GM12878 (cell line): Measurements from ENCODE around the gene UNCX. TPM values are rescaled to one million over a fixed set of nuclear protein-coding genes. Genes with fewer than 3 reads are reported as not detected.

Source experiments
- ATAC-seq: fragments of 200-7000 bp; cut with Tn5 transposase; 3 replicates; pipeline ENCODE4 v1.9.1; 2020; ENCODE audit warnings: mild to moderate bottlenecking, moderate library complexity
- BruUV-seq: library from RNA; stranded (reverse); fragments of 400-500 nt; replicated peaks from 2 replicates; lab custom pipeline; 2021; lab: Mats Ljungman, UMichigan
- CTCF ChIA-PET: fragments of 300-600 bp; sonication (Branson Sonifier 250); formaldehyde crosslinking; extraction: SDS; loops from one replicate; lab custom pipeline; 2021; ENCODE audit warnings: inconsistent platforms; lab: Yijun Ruan, JAX
- POLR2A ChIA-PET: fragments of 350-600 bp; formaldehyde crosslinking; extraction: SDS; loops from one replicate; lab custom pipeline; 2021; ENCODE audit warnings: inconsistent platforms; lab: Charles Lee
- RAD21 ChIA-PET: fragments of 300-600 bp; sonication (Branson Sonifier 250); formaldehyde crosslinking; loops from one replicate; lab custom pipeline; 2023; ENCODE audit warnings: antibody characterized with exemption; ENCODE audit not compliant: unreplicated experiment; lab: Charles Lee
- SMC1A ChIA-PET: fragments of 300-600 bp; sonication (Branson Sonifier 250); formaldehyde crosslinking; loops from one replicate; lab custom pipeline; 2023; ENCODE audit not compliant: unreplicated experiment, uncharacterized antibody; lab: Charles Lee
- DNase-seq: peaks from one replicate; pipeline ENCODE4 v3.0.0-alpha.2; 2011; ENCODE audit warnings: low read depth, low spot score
- FAIRE-seq: peaks from 3 replicates; lab custom pipeline; 2011; peaks lifted over from hg19 to GRCh38; lab: Jason Lieb, UNC
- H2AFZ ChIP-seq: 2 replicates; pipeline ENCODE4 v1.6.0; 2011; ENCODE audit warnings: low read depth, low read length, control low read depth; ENCODE audit not compliant: control insufficient read depth
- H3K27ac ChIP-seq: 2 replicates; pipeline ENCODE4 v1.5.1; 2011; ENCODE audit warnings: control low read depth; ENCODE audit not compliant: control insufficient read depth, insufficient read depth
- H3K27me3 ChIP-seq, 2 experiments: replicated peaks in 1 of 2; 2 replicates each; pipeline versions ENCODE4 v1.6.0 to v1.6.1; 2011; ENCODE audit warnings: low read length in 1 of 2; ENCODE audit not compliant: control insufficient read depth in 2 of 2, insufficient read depth in 2 of 2
- H3K36me3 ChIP-seq, 2 experiments: 2 replicates each; pipeline ENCODE4 v1.5.1; 2011; ENCODE audit warnings: low read length in 1 of 2; ENCODE audit not compliant: control insufficient read depth in 2 of 2, insufficient read depth in 2 of 2
- H3K4me1 ChIP-seq: 2 replicates; pipeline ENCODE4 v1.6.1; 2011; ENCODE audit warnings: mild to moderate bottlenecking, low read length, moderate library complexity, mixed read lengths; ENCODE audit not compliant: control insufficient read depth, insufficient read depth
- H3K4me2 ChIP-seq: 2 replicates; pipeline ENCODE4 v1.6.0; 2011; ENCODE audit warnings: control low read depth; ENCODE audit not compliant: control insufficient read depth, insufficient read depth
- H3K4me3 ChIP-seq: fragments of 200-600 bp; sonication (generic); 2 replicates; pipeline ENCODE4 v1.5.1; 2016
- H3K79me2 ChIP-seq: 2 replicates; pipeline ENCODE4 v1.6.0; 2011; ENCODE audit warnings: low read length; ENCODE audit not compliant: control insufficient read depth, insufficient read depth
- H3K9ac ChIP-seq: 2 replicates; pipeline ENCODE4 v1.8.0; 2011; ENCODE audit warnings: low read length, control low read depth, mixed read lengths; ENCODE audit not compliant: control insufficient read depth, insufficient read depth
- H3K9me3 ChIP-seq: replicated peaks from 3 replicates; pipeline ENCODE4 v1.5.1; 2011; ENCODE audit warnings: mild to moderate bottlenecking, low read length; ENCODE audit not compliant: control insufficient read depth, insufficient read depth
- H4K20me1 ChIP-seq: 2 replicates; pipeline ENCODE4 v1.6.0; 2011; ENCODE audit not compliant: control insufficient read depth, insufficient read depth
- CREB1 ChIP-seq: IDR thresholded peaks from 2 replicates; pipeline ENCODE4 v1.6.1; 2012; ENCODE audit warnings: low read depth, mild to moderate bottlenecking, inconsistent platforms
- HCFC1 ChIP-seq: fragments of 150-350 bp; IDR thresholded peaks from 2 replicates; pipeline ENCODE4 v1.6.1; 2014; ENCODE audit warnings: low read length
- HDAC6 ChIP-seq: fragments of 200-600 bp; sonication (generic); IDR thresholded peaks from one replicate; pipeline ENCODE4 v1.8.0; 2017; ENCODE audit warnings: antibody characterized with exemption; ENCODE audit not compliant: unreplicated experiment
- HSF1 ChIP-seq: fragments of 150-350 bp; IDR thresholded peaks from 2 replicates; pipeline ENCODE4 v1.6.1; 2014; ENCODE audit warnings: mild to moderate bottlenecking, low read depth, low read length
- MAX ChIP-seq: IDR thresholded peaks from 2 replicates; pipeline ENCODE4 v1.6.1; 2012; ENCODE audit warnings: low read depth, low read length, improper control_type of control experiment
- POLR2AphosphoS2 ChIP-seq: IDR thresholded peaks from 2 replicates; pipeline ENCODE4 v1.6.1; 2011; ENCODE audit warnings: low read depth, mild to moderate bottlenecking, low read length, improper control_type of control experiment, moderate library complexity
- POLR2AphosphoS5 ChIP-seq: IDR thresholded peaks from 2 replicates; pipeline ENCODE4 v1.6.1; 2011; ENCODE audit warnings: mild to moderate bottlenecking, low read length, inconsistent platforms
- SREBF1 ChIP-seq: IDR thresholded peaks from 2 replicates; pipeline ENCODE4 v1.6.1; 2012; ENCODE audit warnings: mild to moderate bottlenecking, low read length
- ZBTB33 ChIP-seq: fragments of 450-650 bp; IDR thresholded peaks from 2 replicates; pipeline ENCODE4 v1.6.1; 2017; ENCODE audit warnings: mild to moderate bottlenecking
- ZNF687 ChIP-seq: fragments of 450-650 bp; IDR thresholded peaks from 2 replicates; pipeline ENCODE4 v1.6.1; 2017; ENCODE audit warnings: mild to moderate bottlenecking, moderate library complexity
- WGBS: methylation state at CpG from one replicate; pipeline ENCODE4 v1.1.6; 2016; ENCODE audit warnings: low lambda C conversion rate; ENCODE audit not compliant: insufficient replicate concordance, insufficient coverage; ENCODE audit errors: missing lambda C conversion rate; 5-methylcytosine and 5-hydroxymethylcytosine counted together
- in situ Hi-C: fragments of 300-500 bp; cut with MboI; formaldehyde crosslinking; loops from 9 replicates; pipeline ENCODE4 v1.14.3; 2018; ENCODE audit warnings: mixed read lengths
- intact Hi-C: fragments of 100-400 bp; cut with micrococcal nuclease; formaldehyde crosslinking; loops from one replicate; pipeline ENCODE4 v1.14.2; 2022; ENCODE audit not compliant: unreplicated experiment
- polyA plus RNA-seq, 11 experiments: library from polyadenylated mRNA; depleted of rRNA in 4 of 11; unstranded in 6 of 11; stranded (reverse) in 5 of 11; fragments of >200 nt; fragmentation: Nextera tagmentation in 4 of 11; fragmentation: Illumina TruSeq in 1 of 11; extraction: Ambion mirVana in 4 of 11; extraction: Trizol in 1 of 11; gene quantifications; 1 replicate in 1 of 11; 2 replicates in 10 of 11; pipeline versions ENCODE4 v1.2.1 to v1.2.3, GENCODE V29; 2011 to 2016; ENCODE audit warnings: inconsistent platforms in 2 of 11, missing spikeins in 2 of 11, low read depth in 1 of 11
- total RNA-seq, 4 experiments: library from RNA; depleted of rRNA in 3 of 4; stranded (reverse); fragments of >200 nt in 3 of 4; fragmentation: Illumina TruSeq in 1 of 4; extraction: Trizol in 1 of 4; gene quantifications; 2 replicates each; pipeline versions ENCODE4 v1.2.1 to v1.2.3, GENCODE V29; 2013 to 2021

Gene UNCX
- total and polyA plus RNA-seq, 10 of the 15 experiments (the other 5 are each of a cell fraction or from before 2014, with no cell fraction given) = not detected

GRCh38 chr7:1248916-1249581 is 16.4 kb downstream of the UNCX start:
- WGBS = 17% methylated on average over 14 of the region's 26 CpGs
- H3K4me2 ChIP-seq = no peak overlapping the region
- DNase-seq (no peak), ATAC-seq (no peak), FAIRE-seq (no peak)
- TF ChIP-seq HCFC1 (no peak), SREBF1 (no peak), HSF1 (no peak), MAX (no peak), HDAC6 (no peak), CREB1 (no peak), POLR2AphosphoS2 (no peak), ZNF687 (no peak), POLR2AphosphoS5 (no peak), ZBTB33 (no peak)
- BruUV-seq = no TSS peak
- no peak overlapping the region for H3K4me3 ChIP-seq
- intact Hi-C loops (no loop called here), in situ Hi-C loops (no loop called here)
- CTCF ChIA-PET = no interaction called here
- RAD21 ChIA-PET = no interaction called here
- H2AFZ ChIP-seq = no peak overlapping the region
- no peaks in the 10 kb centered on the region for H3K36me3 ChIP-seq
- H3K9ac ChIP-seq = no peak overlapping the region
- H3K79me2 ChIP-seq = no peaks in the 10 kb centered on the region
- no peaks in the 10 kb centered on the region for H4K20me1 ChIP-seq
- no peaks in the 10 kb centered on the region for H3K9me3 ChIP-seq
- peaks cover 7 to 11% of the 10 kb centered on the region in 2 experiments for H3K27me3 ChIP-seq
- SMC1A ChIA-PET = no interaction called here
- no peak overlapping the region for H3K27ac ChIP-seq
- no peaks in the 10 kb centered on the region for H3K4me1 ChIP-seq
- POLR2A ChIA-PET = no interaction called here
